Suprapubic skin (tissue), 4 donors: ENCODE results near the gene MAP2K2.

Experiments used
- EP300 ChIP-seq: sonication (generic); formaldehyde crosslinking; IDR thresholded peaks from one replicate; pipeline ENCODE4 v1.6.1; 2017; ENCODE audit warnings: antibody characterized with exemption
- POLR2A ChIP-seq, 2 donors: fragments of 450-650 bp; IDR thresholded peaks; one replicate each; pipeline ENCODE4 v1.6.1; 2017; ENCODE audit warnings: antibody characterized with exemption in 2 of 2, mild to moderate bottlenecking in 2 of 2, moderate library complexity in 2 of 2
- POLR2AphosphoS5 ChIP-seq, 3 donors: sonication (generic); formaldehyde crosslinking; IDR thresholded peaks; one replicate each; pipeline ENCODE4 v1.6.1; 2017; ENCODE audit warnings: antibody characterized with exemption in 3 of 3
- TF ChIP-seq, protein P1 (sequence below), 2 donors: fragments of 200-600 bp in 1 of 2; fragments of 450-650 bp in 1 of 2; sonication (generic) in 1 of 2; IDR thresholded peaks; one replicate each; pipeline ENCODE4 v1.5.1; 2016 to 2019; ENCODE audit warnings: antibody characterized with exemption in 2 of 2, mild to moderate bottlenecking in 1 of 2, moderate library complexity in 1 of 2

- TF ChIP-seq, protein P1, sequence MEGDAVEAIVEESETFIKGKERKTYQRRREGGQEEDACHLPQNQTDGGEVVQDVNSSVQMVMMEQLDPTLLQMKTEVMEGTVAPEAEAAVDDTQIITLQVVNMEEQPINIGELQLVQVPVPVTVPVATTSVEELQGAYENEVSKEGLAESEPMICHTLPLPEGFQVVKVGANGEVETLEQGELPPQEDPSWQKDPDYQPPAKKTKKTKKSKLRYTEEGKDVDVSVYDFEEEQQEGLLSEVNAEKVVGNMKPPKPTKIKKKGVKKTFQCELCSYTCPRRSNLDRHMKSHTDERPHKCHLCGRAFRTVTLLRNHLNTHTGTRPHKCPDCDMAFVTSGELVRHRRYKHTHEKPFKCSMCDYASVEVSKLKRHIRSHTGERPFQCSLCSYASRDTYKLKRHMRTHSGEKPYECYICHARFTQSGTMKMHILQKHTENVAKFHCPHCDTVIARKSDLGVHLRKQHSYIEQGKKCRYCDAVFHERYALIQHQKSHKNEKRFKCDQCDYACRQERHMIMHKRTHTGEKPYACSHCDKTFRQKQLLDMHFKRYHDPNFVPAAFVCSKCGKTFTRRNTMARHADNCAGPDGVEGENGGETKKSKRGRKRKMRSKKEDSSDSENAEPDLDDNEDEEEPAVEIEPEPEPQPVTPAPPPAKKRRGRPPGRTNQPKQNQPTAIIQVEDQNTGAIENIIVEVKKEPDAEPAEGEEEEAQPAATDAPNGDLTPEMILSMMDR (IDR thresholded peaks at IDR 0.05) = no peak
- no peak for TF ChIP-seq POLR2AphosphoS5 (IDR thresholded peaks at IDR 0.05)
- no peak for TF ChIP-seq POLR2A (IDR thresholded peaks at IDR 0.05)
- TF ChIP-seq EP300 = no peak
Measured at GRCh38 chr19:4157164-4157563, 33.2 kb upstream of the MAP2K2 start.
